HepG2 (cell line): ENCODE results near the gene FOSB. TPM values are rescaled to one million over a fixed set of nuclear protein-coding genes. Genes with fewer than 3 reads are reported as not detected.

ENCODE experiments used
- ATAC-seq: fragments of 200-7000 bp; cut with Tn5 transposase; 3 replicates; pipeline ENCODE4 v1.9.1; 2020; ENCODE audit warnings: mild to moderate bottlenecking, moderate library complexity
- BruUV-seq: library from RNA; stranded (reverse); fragments of 400-500 nt; replicated peaks from 2 replicates; lab custom pipeline; 2021; lab: Mats Ljungman, UMichigan
- CTCF ChIA-PET: fragments of 300-600 bp; formaldehyde crosslinking; extraction: SDS; loops from one replicate; lab custom pipeline; 2021; ENCODE audit warnings: low total read pairs, inconsistent platforms, low intra/inter-chr PET ratio; lab: Yijun Ruan, JAX
- POLR2A ChIA-PET: fragments of 350-600 bp; sonication (Branson Sonifier 250); formaldehyde crosslinking; loops from one replicate; lab custom pipeline; 2020; ENCODE audit warnings: antibody characterized with exemption, inconsistent platforms; lab: Yijun Ruan, JAX
- DNase-seq: peaks from one replicate; pipeline ENCODE4 v3.0.0-alpha.2; 2015; ENCODE audit warnings: low spot score
- FAIRE-seq: peaks from 3 replicates; lab custom pipeline; 2011; peaks lifted over from hg19 to GRCh38; lab: Jason Lieb, UNC
- H2AFZ ChIP-seq: one replicate; pipeline ENCODE4 v1.6.1; 2011; ENCODE audit warnings: low read length, inconsistent platforms
- H3K27ac ChIP-seq: fragments of 300-600 bp; 3 replicates; pipeline ENCODE4 v1.8.0; 2011; ENCODE audit warnings: mixed run types, mild to moderate bottlenecking, mixed read lengths, low read length, inconsistent platforms; ENCODE audit not compliant: insufficient read depth; ENCODE audit errors: extremely low read length
- H3K27me3 ChIP-seq, 2 experiments: fragments of 200-600 bp in 1 of 2; 2 replicates in 1 of 2; 3 replicates in 1 of 2; pipeline versions ENCODE4 v1.6.0 to v1.8.0; 2011; ENCODE audit warnings: low read length in 2 of 2, mild to moderate bottlenecking in 2 of 2, moderate library complexity in 2 of 2, inconsistent platforms in 1 of 2; ENCODE audit not compliant: insufficient read depth in 2 of 2, control insufficient read depth in 1 of 2
- H3K36me3 ChIP-seq, 2 experiments: fragments of 200-600 bp in 1 of 2; replicated peaks in 1 of 2; 2 replicates in 1 of 2; 3 replicates in 1 of 2; pipeline versions ENCODE4 v1.5.1 to v1.8.0; 2011; ENCODE audit warnings: low read length in 2 of 2, inconsistent platforms in 1 of 2; ENCODE audit not compliant: insufficient read depth in 2 of 2, control insufficient read depth in 1 of 2
- H3K4me1 ChIP-seq: 2 replicates; pipeline ENCODE4 v1.5.1; 2012; ENCODE audit warnings: low read length, inconsistent platforms; ENCODE audit not compliant: insufficient read depth
- H3K4me2 ChIP-seq: 2 replicates; pipeline ENCODE4 v1.6.0; 2011; ENCODE audit warnings: low read depth, low read length, inconsistent platforms
- H3K4me3 ChIP-seq, 3 experiments: fragments of 200-600 bp in 1 of 3; sonication (generic), shearing (Covaris generic) in 1 of 3; replicated peaks in 1 of 3; 2 replicates each; pipeline ENCODE4 v1.5.1; 2011 to 2016; ENCODE audit warnings: low read length in 3 of 3, inconsistent platforms in 2 of 3, low read depth in 2 of 3, mild to moderate bottlenecking in 2 of 3, control low read depth in 1 of 3, mixed read lengths in 1 of 3; ENCODE audit not compliant: insufficient read depth in 1 of 3
- H3K79me2 ChIP-seq: one replicate; pipeline ENCODE4 v1.6.1; 2011; ENCODE audit warnings: low read length, inconsistent platforms; ENCODE audit not compliant: insufficient read depth
- H3K9ac ChIP-seq: 2 replicates; pipeline ENCODE4 v1.6.0; 2011; ENCODE audit warnings: mild to moderate bottlenecking, low read depth, low read length, inconsistent platforms; ENCODE audit not compliant: insufficient read depth
- H3K9me3 ChIP-seq: 2 replicates; pipeline ENCODE4 v1.5.1; 2012; ENCODE audit warnings: mild to moderate bottlenecking, low read length
- H4K20me1 ChIP-seq: 2 replicates; pipeline ENCODE4 v1.6.0; 2011; ENCODE audit warnings: inconsistent platforms, mild to moderate bottlenecking, low read length, moderate library complexity; ENCODE audit not compliant: insufficient read depth
- AGO1 ChIP-seq: fragments of 200-400 bp; formaldehyde crosslinking; IDR thresholded peaks from 2 replicates; pipeline ENCODE4 v1.6.1; 2017; ENCODE audit warnings: mild to moderate bottlenecking, low read depth, low read length, moderate library complexity; ENCODE audit not compliant: poor library complexity, severe bottlenecking
- ATRX ChIP-seq: sonication (generic); formaldehyde crosslinking; IDR thresholded peaks from 2 replicates; pipeline ENCODE4 v1.4.0; 2020; ENCODE audit warnings: missing genetic modification reagents, borderline replicate concordance
- KLF15 ChIP-seq: sonication (generic); formaldehyde crosslinking; IDR thresholded peaks from 2 replicates; pipeline ENCODE4 v1.8.1; 2023; ENCODE audit warnings: borderline replicate concordance, mild to moderate bottlenecking, inconsistent platforms, missing genetic modification reagents, mixed read lengths
- KLF16 ChIP-seq, 2 experiments: sonication (generic) in 1 of 2; formaldehyde crosslinking in 1 of 2; IDR thresholded peaks; 2 replicates each; pipeline versions ENCODE4 v1.6.1 to v1.8.0; 2016 to 2023; ENCODE audit warnings: missing genetic modification reagents in 2 of 2, missing compliant biosample characterization in 1 of 2
- MIER3 ChIP-seq: IDR thresholded peaks from 2 replicates; pipeline ENCODE4 v1.6.1; 2016; ENCODE audit warnings: missing compliant biosample characterization, borderline replicate concordance
- NFATC3 ChIP-seq: sonication (generic); formaldehyde crosslinking; IDR thresholded peaks from 2 replicates; pipeline ENCODE4 v1.5.1; 2020; ENCODE audit warnings: mild to moderate bottlenecking, missing genetic modification reagents
- POLR2AphosphoS2 ChIP-seq: IDR thresholded peaks from 2 replicates; pipeline ENCODE4 v1.6.1; 2011; ENCODE audit warnings: low read depth, low read length, improper control_type of control experiment
- PTBP1 ChIP-seq: fragments of 200-400 bp; formaldehyde crosslinking; IDR thresholded peaks from 2 replicates; pipeline ENCODE4 v1.6.1; 2018; ENCODE audit warnings: low read length, low read depth; ENCODE audit not compliant: poor library complexity, severe bottlenecking
- RBAK ChIP-seq: sonication (generic); formaldehyde crosslinking; IDR thresholded peaks from 2 replicates; pipeline ENCODE4 v1.5.1; 2020; ENCODE audit warnings: mild to moderate bottlenecking, missing genetic modification reagents
- SMYD3 ChIP-seq: sonication (generic); formaldehyde crosslinking; IDR thresholded peaks from 2 replicates; pipeline ENCODE4 v1.8.1; 2023; ENCODE audit warnings: mild to moderate bottlenecking, missing genetic modification reagents
- TARDBP ChIP-seq: sonication (generic); formaldehyde crosslinking; IDR thresholded peaks from 2 replicates; pipeline ENCODE4 v1.8.0; 2022; ENCODE audit warnings: mild to moderate bottlenecking, missing genetic modification reagents
- ZNF296 ChIP-seq: sonication (generic); formaldehyde crosslinking; conservative IDR thresholded peaks from 2 replicates; pipeline ENCODE4 v1.5.0; 2020; ENCODE audit warnings: mild to moderate bottlenecking, missing genetic modification reagents
- ZNF431 ChIP-seq: sonication (generic); formaldehyde crosslinking; IDR thresholded peaks from 2 replicates; pipeline ENCODE4 v1.9.0; 2022; ENCODE audit warnings: missing genetic modification reagents, low read depth, mild to moderate bottlenecking, borderline replicate concordance
- ZNF598 ChIP-seq: sonication (generic); formaldehyde crosslinking; IDR thresholded peaks from 2 replicates; pipeline ENCODE4 v1.5.1; 2020; ENCODE audit warnings: mild to moderate bottlenecking, missing genetic modification reagents, borderline replicate concordance
- ZNF7 ChIP-seq: IDR thresholded peaks from 2 replicates; pipeline ENCODE4 v1.6.1; 2016; ENCODE audit warnings: missing biosample characterization, missing genetic modification reagents
- ZSCAN29 ChIP-seq: sonication (generic); formaldehyde crosslinking; conservative IDR thresholded peaks from 2 replicates; pipeline ENCODE4 v1.4.0; 2020; ENCODE audit warnings: mild to moderate bottlenecking, missing genetic modification reagents
- WGBS: methylation state at CpG from one replicate; pipeline ENCODE4 v1.1.6; 2017; ENCODE audit warnings: low lambda C conversion rate; 5-methylcytosine and 5-hydroxymethylcytosine counted together
- in situ Hi-C: cut with HindIII; loops from 2 replicates; pipeline ENCODE4 v1.10.0; 2017; ENCODE audit warnings: low pct_unique_long_range_greater_than_20kb; ENCODE audit not compliant: extremely low pct_ligation_motif_present
- intact Hi-C: fragments of 100-400 bp; cut with micrococcal nuclease; formaldehyde crosslinking; loops from one replicate; pipeline ENCODE4 v1.10.0; 2022; ENCODE audit not compliant: unreplicated experiment
- polyA plus RNA-seq, 8 experiments: library from polyadenylated mRNA; depleted of rRNA in 3 of 8; stranded (reverse) in 7 of 8; unstranded in 1 of 8; fragments of >200 nt; fragmentation: Illumina TruSeq in 4 of 8; extraction: Trizol in 4 of 8; gene quantifications; 2 replicates each; pipeline versions ENCODE4 v1.2.1 to v1.2.3, GENCODE V29; 2011 to 2016; ENCODE audit warnings: low read depth in 4 of 8, missing spikeins in 1 of 8, mixed read lengths in 1 of 8; ENCODE audit not compliant: insufficient read depth in 1 of 8
- total RNA-seq, 5 experiments: library from RNA; depleted of rRNA; stranded (reverse); fragments of >200 nt; fragmentation: Illumina TruSeq; extraction: Trizol; gene quantifications; 2 replicates each; pipeline ENCODE4 v1.2.3, GENCODE V29; 2016; ENCODE audit warnings: low read depth in 1 of 5
- TF ChIP-seq, protein P1 (sequence below): sonication (generic); formaldehyde crosslinking; IDR thresholded peaks from 2 replicates; pipeline ENCODE4 v1.8.0; 2022; ENCODE audit warnings: mild to moderate bottlenecking, missing genetic modification reagents, moderate library complexity
- TF ChIP-seq, protein P2 (sequence below): fragments of 450-650 bp; IDR thresholded peaks from 2 replicates; pipeline ENCODE4 v1.6.1; 2017; ENCODE audit warnings: mild to moderate bottlenecking

Gene FOSB
- total and polyA plus RNA-seq, 2 of the 13 experiments (the other 11 are each of a cell fraction or from before 2014, with no cell fraction given), result 2.8 to 6.0 TPM

DNA sequence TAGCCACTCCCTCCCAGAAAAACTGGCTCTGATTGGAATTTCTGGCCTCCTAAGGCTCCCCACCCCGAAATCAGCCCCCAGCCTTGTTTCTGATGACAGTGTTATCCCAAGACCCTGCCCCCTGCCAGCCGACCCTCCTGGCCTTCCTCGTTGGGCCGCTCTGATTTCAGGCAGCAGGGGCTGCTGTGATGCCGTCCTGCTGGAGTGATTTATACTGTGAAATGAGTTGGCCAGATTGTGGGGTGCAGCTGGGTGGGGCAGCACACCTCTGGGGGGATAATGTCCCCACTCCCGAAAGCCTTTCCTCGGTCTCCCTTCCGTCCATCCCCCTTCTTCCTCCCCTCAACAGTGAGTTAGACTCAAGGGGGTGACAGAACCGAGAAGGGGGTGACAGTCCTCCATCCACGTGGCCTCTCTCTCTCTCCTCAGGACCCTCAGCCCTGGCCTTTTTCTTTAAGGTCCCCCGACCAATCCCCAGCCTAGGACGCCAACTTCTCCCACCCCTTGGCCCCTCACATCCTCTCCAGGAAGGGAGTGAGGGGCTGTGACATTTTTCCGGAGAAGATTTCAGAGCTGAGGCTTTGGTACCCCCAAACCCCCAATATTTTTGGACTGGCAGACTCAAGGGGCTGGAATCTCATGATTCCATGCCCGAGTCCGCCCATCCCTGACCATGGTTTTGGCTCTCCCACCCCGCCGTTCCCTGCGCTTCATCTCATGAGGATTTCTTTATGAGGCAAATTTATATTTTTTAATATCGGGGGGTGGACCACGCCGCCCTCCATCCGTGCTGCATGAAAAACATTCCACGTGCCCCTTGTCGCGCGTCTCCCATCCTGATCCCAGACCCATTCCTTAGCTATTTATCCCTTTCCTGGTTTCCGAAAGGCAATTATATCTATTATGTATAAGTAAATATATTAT is 6.1 kb downstream of the FOSB start:
- no peaks in the 10 kb centered on the region for H3K36me3 ChIP-seq
- H3K27me3 ChIP-seq, result peaks cover 0 to 10% of the 10 kb centered on the region in 2 experiments; a peak in 1 of 5 replicates
- ATAC-seq (no peak), DNase-seq (no peak), FAIRE-seq (no peak)
- no peaks in the 10 kb centered on the region for H4K20me1 ChIP-seq
- no peak overlapping the region for H3K4me3 ChIP-seq
- H3K4me1 ChIP-seq, result peaks cover 36% of the 10 kb centered on the region
- H3K79me2 ChIP-seq, result no peaks in the 10 kb centered on the region
- no peak overlapping the region for H3K27ac ChIP-seq
- in situ Hi-C loops, result loop anchor here (10.0 kb wide), 1 partner anchor 49 kb away; the partner anchor contains the start of gene ERCC1
- intact Hi-C loops, result no loop called here
- POLR2A ChIA-PET, result no interaction called here
- H2AFZ ChIP-seq, result no peak overlapping the region
- no peak overlapping the region for H3K4me2 ChIP-seq
- TF ChIP-seq SMYD3 (CRISPR knock-in tag), result no peak
- TF ChIP-seq TARDBP (CRISPR knock-in tag), result no peak
- no peak for TF ChIP-seq RBAK (CRISPR knock-in tag)
- TF ChIP-seq KLF16 (CRISPR knock-in tag; IDR thresholded peaks at IDR 0.05), result no peak
- TF ChIP-seq ZNF431 (CRISPR knock-in tag), result no peak
- TF ChIP-seq AGO1, result peak; percentile 98
- TF ChIP-seq MIER3 (CRISPR knock-in tag), result no peak
- TF ChIP-seq ZSCAN29 (CRISPR knock-in tag), result no peak
- no peak for TF ChIP-seq KLF15 (CRISPR knock-in tag)
- TF ChIP-seq ZNF7 (CRISPR knock-in tag), result no peak
- TF ChIP-seq POLR2AphosphoS2, result peak; percentile 86; the same call in 1 of the 2 replicates
- no peak for TF ChIP-seq ATRX (CRISPR knock-in tag)
- TF ChIP-seq NFATC3 (CRISPR knock-in tag), result no peak
- TF ChIP-seq, protein P1, sequence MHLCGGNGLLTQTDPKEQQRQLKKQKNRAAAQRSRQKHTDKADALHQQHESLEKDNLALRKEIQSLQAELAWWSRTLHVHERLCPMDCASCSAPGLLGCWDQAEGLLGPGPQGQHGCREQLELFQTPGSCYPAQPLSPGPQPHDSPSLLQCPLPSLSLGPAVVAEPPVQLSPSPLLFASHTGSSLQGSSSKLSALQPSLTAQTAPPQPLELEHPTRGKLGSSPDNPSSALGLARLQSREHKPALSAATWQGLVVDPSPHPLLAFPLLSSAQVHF, result no peak
- no peak for TF ChIP-seq ZNF598 (CRISPR knock-in tag)
- TF ChIP-seq, protein P2, sequence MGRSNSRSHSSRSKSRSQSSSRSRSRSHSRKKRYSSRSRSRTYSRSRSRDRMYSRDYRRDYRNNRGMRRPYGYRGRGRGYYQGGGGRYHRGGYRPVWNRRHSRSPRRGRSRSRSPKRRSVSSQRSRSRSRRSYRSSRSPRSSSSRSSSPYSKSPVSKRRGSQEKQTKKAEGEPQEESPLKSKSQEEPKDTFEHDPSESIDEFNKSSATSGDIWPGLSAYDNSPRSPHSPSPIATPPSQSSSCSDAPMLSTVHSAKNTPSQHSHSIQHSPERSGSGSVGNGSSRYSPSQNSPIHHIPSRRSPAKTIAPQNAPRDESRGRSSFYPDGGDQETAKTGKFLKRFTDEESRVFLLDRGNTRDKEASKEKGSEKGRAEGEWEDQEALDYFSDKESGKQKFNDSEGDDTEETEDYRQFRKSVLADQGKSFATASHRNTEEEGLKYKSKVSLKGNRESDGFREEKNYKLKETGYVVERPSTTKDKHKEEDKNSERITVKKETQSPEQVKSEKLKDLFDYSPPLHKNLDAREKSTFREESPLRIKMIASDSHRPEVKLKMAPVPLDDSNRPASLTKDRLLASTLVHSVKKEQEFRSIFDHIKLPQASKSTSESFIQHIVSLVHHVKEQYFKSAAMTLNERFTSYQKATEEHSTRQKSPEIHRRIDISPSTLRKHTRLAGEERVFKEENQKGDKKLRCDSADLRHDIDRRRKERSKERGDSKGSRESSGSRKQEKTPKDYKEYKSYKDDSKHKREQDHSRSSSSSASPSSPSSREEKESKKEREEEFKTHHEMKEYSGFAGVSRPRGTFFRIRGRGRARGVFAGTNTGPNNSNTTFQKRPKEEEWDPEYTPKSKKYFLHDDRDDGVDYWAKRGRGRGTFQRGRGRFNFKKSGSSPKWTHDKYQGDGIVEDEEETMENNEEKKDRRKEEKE, result no peak
- TF ChIP-seq ZNF296 (CRISPR knock-in tag), result no peak
- TF ChIP-seq PTBP1, result no peak
- H3K9me3 ChIP-seq, result no peaks in the 10 kb centered on the region
- BruUV-seq, result no TSS peak
- CTCF ChIA-PET, result no interaction called here
- no peak overlapping the region for H3K9ac ChIP-seq
- WGBS, result 61% methylated on average over 27 of the region's 27 CpGs
